Erythroblast (primary cell): ENCODE measurements around the gene TSTD1.

Experiments used
- GATA1 ChIP-seq: IDR thresholded peaks from 2 replicates; pipeline ENCODE4 v1.6.1; 2011; ENCODE audit warnings: low read depth, mild to moderate bottlenecking, control low read depth, low read length, moderate library complexity
- POLR2A ChIP-seq: IDR thresholded peaks from 2 replicates; pipeline ENCODE4 v1.6.1; 2011; ENCODE audit warnings: mild to moderate bottlenecking, low read length

DNA sequence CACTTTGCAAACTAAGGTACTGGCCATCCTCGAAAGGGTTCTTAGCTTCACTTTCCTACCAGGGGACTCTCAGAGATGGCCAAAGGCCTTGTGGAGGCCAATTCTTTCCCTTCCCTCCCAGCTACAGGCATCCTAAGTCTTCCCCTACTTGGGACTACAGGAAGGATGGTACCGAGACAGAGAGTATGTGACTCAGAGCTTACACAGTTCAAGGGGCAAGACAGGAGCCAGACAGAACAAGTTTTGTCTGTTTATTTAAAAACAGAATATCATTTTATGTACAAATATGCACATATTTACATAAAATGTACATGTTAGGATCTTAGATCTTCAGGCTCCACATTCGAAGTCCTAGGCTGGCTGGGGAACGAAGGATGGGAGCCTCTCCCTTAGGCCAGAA lies 32.0 kb upstream of the TSTD1 start:
- TF ChIP-seq POLR2A (no peak), GATA1 (no peak)
